GM12874 (cell line): ENCODE data around the gene EDIL3.

ENCODE experiments used
- CTCF ChIP-seq: IDR thresholded peaks from 2 replicates; pipeline ENCODE4 v1.5.1; 2011; ENCODE audit warnings: low read depth, mild to moderate bottlenecking, control low read depth, low read length, moderate library complexity; ENCODE audit not compliant: insufficient read depth

The EDIL3 gene

GRCh38 chr5:84228266-84228665 lies 156.4 kb downstream of the EDIL3 start:
- no peak for TF ChIP-seq CTCF

GRCh38 chr5:84227236-84227635 lies 157.4 kb downstream of the EDIL3 start:
- no peak for TF ChIP-seq CTCF

GRCh38 chr5:84218546-84218945 lies 166.1 kb downstream of the EDIL3 start:
- no peak for TF ChIP-seq CTCF

- no peak for TF ChIP-seq CTCF
Measured at GRCh38 chr5:84215521-84215920, 169.2 kb downstream of the EDIL3 start.

GRCh38 chr5:84213861-84214260 lies 170.8 kb downstream of the EDIL3 start:
- TF ChIP-seq CTCF = no peak

- TF ChIP-seq CTCF = no peak
Measured at GRCh38 chr5:84213212-84213611, 171.5 kb downstream of the EDIL3 start.

GRCh38 chr5:84204772-84205171 lies 179.9 kb downstream of the EDIL3 start:
- no peak for TF ChIP-seq CTCF

- no peak for TF ChIP-seq CTCF
Measured at GRCh38 chr5:84202136-84202535, 182.5 kb downstream of the EDIL3 start.
